GM18519 (cell line): Measurements from ENCODE around the gene TBCK.

Experiments
- ATAC-seq: cut with Tn5 transposase; IDR thresholded peaks from one replicate; pipeline ENCODE4 v1.9.1; 2021; ENCODE audit warnings: mild to moderate bottlenecking, moderate library complexity; ENCODE audit not compliant: unreplicated experiment, low FRiP score

TBCK gene

GRCh38 chr4:106002994-106003393 is 313.0 kb downstream of the TBCK start:
- ATAC-seq: no peak

- no peak for ATAC-seq
These were observed 317.6 kb downstream of the TBCK start for GRCh38 chr4:105998171-105999063.

- ATAC-seq: no peak
These were observed 319.2 kb downstream of the TBCK start for GRCh38 chr4:105996845-105997244.

GRCh38 chr4:105994841-105995501 is 321.0 kb downstream of the TBCK start:
- ATAC-seq: no peak

- ATAC-seq: no peak
These were observed 321.9 kb downstream of the TBCK start for GRCh38 chr4:105994061-105994460.

- no peak for ATAC-seq
These were observed 323.2 kb downstream of the TBCK start for GRCh38 chr4:105992641-105993305.

GRCh38 chr4:105991726-105992125 is 324.3 kb downstream of the TBCK start:
- no peak for ATAC-seq
